ENCODE measurements around the gene ATP13A5. TPM values are rescaled to one million over a fixed set of nuclear protein-coding genes. Genes with fewer than 3 reads are reported as not detected.

The ATP13A5 gene
- total and polyA plus RNA-seq, 2 experiments from 2014 or later, result not detected

GRCh38 chr3:193250492-193250891 lies 128.1 kb downstream of the ATP13A5 start:
- TF ChIP-seq, protein P1, sequence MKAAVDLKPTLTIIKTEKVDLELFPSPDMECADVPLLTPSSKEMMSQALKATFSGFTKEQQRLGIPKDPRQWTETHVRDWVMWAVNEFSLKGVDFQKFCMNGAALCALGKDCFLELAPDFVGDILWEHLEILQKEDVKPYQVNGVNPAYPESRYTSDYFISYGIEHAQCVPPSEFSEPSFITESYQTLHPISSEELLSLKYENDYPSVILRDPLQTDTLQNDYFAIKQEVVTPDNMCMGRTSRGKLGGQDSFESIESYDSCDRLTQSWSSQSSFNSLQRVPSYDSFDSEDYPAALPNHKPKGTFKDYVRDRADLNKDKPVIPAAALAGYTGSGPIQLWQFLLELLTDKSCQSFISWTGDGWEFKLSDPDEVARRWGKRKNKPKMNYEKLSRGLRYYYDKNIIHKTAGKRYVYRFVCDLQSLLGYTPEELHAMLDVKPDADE (IDR thresholded peaks at IDR 0.05), result no peak
- TF ChIP-seq EZH2 (IDR thresholded peaks at IDR 0.05; ENCODE audit: low read depth, unreplicated experiment) (no peak), NANOG (IDR thresholded peaks at IDR 0.05; ENCODE audit: borderline replicate concordance) (no peak), EZH2phosphoT487 (IDR thresholded peaks at IDR 0.05; ENCODE audit: unreplicated experiment) (no peak), JUNB (IDR thresholded peaks at IDR 0.05; ENCODE audit: unreplicated experiment) (no peak), ZNF114 (CRISPR knock-in tag; IDR thresholded peaks at IDR 0.05) (no peak), POLR2AphosphoS5 (IDR thresholded peaks at IDR 0.05; ENCODE audit: low read depth) (no peak), STAT1 (IDR thresholded peaks at IDR 0.05; ENCODE audit: unreplicated experiment) (no peak), ZNF331 (CRISPR knock-in tag; IDR thresholded peaks at IDR 0.05; ENCODE audit: low read depth) (no peak), ZNF462 (CRISPR knock-in tag; IDR thresholded peaks at IDR 0.05) (no peak), CREB1 (CRISPR knock-in tag; IDR thresholded peaks at IDR 0.05; ENCODE audit: low read depth) (no peak)
- TF ChIP-seq, protein P2, sequence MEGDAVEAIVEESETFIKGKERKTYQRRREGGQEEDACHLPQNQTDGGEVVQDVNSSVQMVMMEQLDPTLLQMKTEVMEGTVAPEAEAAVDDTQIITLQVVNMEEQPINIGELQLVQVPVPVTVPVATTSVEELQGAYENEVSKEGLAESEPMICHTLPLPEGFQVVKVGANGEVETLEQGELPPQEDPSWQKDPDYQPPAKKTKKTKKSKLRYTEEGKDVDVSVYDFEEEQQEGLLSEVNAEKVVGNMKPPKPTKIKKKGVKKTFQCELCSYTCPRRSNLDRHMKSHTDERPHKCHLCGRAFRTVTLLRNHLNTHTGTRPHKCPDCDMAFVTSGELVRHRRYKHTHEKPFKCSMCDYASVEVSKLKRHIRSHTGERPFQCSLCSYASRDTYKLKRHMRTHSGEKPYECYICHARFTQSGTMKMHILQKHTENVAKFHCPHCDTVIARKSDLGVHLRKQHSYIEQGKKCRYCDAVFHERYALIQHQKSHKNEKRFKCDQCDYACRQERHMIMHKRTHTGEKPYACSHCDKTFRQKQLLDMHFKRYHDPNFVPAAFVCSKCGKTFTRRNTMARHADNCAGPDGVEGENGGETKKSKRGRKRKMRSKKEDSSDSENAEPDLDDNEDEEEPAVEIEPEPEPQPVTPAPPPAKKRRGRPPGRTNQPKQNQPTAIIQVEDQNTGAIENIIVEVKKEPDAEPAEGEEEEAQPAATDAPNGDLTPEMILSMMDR (conservative IDR thresholded peaks at IDR 0.05; ENCODE audit: low read depth in 2 of 2), result no peak
- TF ChIP-seq, protein P3, sequence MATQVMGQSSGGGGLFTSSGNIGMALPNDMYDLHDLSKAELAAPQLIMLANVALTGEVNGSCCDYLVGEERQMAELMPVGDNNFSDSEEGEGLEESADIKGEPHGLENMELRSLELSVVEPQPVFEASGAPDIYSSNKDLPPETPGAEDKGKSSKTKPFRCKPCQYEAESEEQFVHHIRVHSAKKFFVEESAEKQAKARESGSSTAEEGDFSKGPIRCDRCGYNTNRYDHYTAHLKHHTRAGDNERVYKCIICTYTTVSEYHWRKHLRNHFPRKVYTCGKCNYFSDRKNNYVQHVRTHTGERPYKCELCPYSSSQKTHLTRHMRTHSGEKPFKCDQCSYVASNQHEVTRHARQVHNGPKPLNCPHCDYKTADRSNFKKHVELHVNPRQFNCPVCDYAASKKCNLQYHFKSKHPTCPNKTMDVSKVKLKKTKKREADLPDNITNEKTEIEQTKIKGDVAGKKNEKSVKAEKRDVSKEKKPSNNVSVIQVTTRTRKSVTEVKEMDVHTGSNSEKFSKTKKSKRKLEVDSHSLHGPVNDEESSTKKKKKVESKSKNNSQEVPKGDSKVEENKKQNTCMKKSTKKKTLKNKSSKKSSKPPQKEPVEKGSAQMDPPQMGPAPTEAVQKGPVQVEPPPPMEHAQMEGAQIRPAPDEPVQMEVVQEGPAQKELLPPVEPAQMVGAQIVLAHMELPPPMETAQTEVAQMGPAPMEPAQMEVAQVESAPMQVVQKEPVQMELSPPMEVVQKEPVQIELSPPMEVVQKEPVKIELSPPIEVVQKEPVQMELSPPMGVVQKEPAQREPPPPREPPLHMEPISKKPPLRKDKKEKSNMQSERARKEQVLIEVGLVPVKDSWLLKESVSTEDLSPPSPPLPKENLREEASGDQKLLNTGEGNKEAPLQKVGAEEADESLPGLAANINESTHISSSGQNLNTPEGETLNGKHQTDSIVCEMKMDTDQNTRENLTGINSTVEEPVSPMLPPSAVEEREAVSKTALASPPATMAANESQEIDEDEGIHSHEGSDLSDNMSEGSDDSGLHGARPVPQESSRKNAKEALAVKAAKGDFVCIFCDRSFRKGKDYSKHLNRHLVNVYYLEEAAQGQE (IDR thresholded peaks at IDR 0.05; ENCODE audit: unreplicated experiment), result no peak
- Histone ChIP-seq H3K27me3 (ENCODE audit: insufficient read depth) (no peaks in the 10 kb centered on the region), H3K4me3 (no peak overlapping the region), H2AFZ (no peak overlapping the region), H3K4me1 (ENCODE audit: insufficient read depth) (no peaks in the 10 kb centered on the region), H3F3A (replicated peaks; ENCODE audit: low read depth) (no peaks in the 10 kb centered on the region), H3K4me2 (no peak overlapping the region), H3K9me2 (ENCODE audit: insufficient read depth) (0 out of 2 replicates have a peak, but pooled peaks cover 5% of the 10 kb centered on the region), H4K20me1 (replicated peaks; ENCODE audit: insufficient read depth) (no peaks in the 10 kb centered on the region), H3K36me3 (ENCODE audit: insufficient read depth) (peaks cover 15% of the 10 kb centered on the region), H3K79me2 (replicated peaks; ENCODE audit: insufficient read depth) (0 out of 2 replicates have a peak, but pooled peaks cover 8% of the 10 kb centered on the region), H3K27ac (ENCODE audit: low read depth) (no peak overlapping the region)
- DNase-seq (ENCODE audit: low spot score) (no peak), ATAC-seq (no peak)
- H3K36me3 Mint-ChIP-seq (ENCODE audit: low read depth), result peaks cover 39% of the 10 kb centered on the region
- H3K27me3 Mint-ChIP-seq (ENCODE audit: insufficient read depth, low read depth, poor library complexity), result no peaks in the 10 kb centered on the region
- H3K4me1 Mint-ChIP-seq, result no peaks in the 10 kb centered on the region
- H3K27ac Mint-ChIP-seq, result no peak overlapping the region
- H3K4me3 Mint-ChIP-seq, result no peak overlapping the region
- H3K9me3 Mint-ChIP-seq, result peaks cover 35% of the 10 kb centered on the region
